ENCODE measurements around the gene SAMMSON.

The SAMMSON gene

DNA sequence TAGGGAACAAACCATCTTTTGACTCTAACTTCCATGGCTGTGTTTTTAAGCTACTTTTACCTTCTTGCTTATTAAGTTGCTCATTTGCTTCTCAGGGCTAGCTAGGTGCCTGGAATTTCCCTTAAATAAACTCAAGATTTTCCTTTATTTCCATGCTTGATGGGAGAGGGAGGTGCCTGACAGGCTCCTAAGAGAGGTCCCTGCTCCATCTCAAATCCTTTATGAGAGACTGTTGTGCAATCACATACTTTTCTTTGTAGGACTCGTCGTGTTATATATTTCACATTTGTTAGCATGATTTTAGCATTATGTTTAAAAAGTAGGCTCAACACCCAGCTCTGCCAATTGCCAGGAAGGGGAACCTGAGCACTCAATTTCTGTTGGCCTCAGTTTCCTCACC lies 95.7 kb downstream of the SAMMSON start:
- Histone ChIP-seq H3K27ac (no peak overlapping the region), H3K9me3 (no peaks in the 10 kb centered on the region), H3K4me3 (ENCODE audit: low read depth in 1 of 2, low read length in 1 of 2) (no peak overlapping the region), H3K27me3 (peaks cover 18% of the 10 kb centered on the region), H3K36me3 (no peaks in the 10 kb centered on the region), H3K4me1 (ENCODE audit: control insufficient read depth in 1 of 2, insufficient read depth in 1 of 2, low read depth in 1 of 2, low read length in 1 of 2) (no peaks in the 10 kb centered on the region)
- TF ChIP-seq, protein P1, sequence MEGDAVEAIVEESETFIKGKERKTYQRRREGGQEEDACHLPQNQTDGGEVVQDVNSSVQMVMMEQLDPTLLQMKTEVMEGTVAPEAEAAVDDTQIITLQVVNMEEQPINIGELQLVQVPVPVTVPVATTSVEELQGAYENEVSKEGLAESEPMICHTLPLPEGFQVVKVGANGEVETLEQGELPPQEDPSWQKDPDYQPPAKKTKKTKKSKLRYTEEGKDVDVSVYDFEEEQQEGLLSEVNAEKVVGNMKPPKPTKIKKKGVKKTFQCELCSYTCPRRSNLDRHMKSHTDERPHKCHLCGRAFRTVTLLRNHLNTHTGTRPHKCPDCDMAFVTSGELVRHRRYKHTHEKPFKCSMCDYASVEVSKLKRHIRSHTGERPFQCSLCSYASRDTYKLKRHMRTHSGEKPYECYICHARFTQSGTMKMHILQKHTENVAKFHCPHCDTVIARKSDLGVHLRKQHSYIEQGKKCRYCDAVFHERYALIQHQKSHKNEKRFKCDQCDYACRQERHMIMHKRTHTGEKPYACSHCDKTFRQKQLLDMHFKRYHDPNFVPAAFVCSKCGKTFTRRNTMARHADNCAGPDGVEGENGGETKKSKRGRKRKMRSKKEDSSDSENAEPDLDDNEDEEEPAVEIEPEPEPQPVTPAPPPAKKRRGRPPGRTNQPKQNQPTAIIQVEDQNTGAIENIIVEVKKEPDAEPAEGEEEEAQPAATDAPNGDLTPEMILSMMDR (IDR thresholded peaks at IDR 0.05) = no peak

DNA sequence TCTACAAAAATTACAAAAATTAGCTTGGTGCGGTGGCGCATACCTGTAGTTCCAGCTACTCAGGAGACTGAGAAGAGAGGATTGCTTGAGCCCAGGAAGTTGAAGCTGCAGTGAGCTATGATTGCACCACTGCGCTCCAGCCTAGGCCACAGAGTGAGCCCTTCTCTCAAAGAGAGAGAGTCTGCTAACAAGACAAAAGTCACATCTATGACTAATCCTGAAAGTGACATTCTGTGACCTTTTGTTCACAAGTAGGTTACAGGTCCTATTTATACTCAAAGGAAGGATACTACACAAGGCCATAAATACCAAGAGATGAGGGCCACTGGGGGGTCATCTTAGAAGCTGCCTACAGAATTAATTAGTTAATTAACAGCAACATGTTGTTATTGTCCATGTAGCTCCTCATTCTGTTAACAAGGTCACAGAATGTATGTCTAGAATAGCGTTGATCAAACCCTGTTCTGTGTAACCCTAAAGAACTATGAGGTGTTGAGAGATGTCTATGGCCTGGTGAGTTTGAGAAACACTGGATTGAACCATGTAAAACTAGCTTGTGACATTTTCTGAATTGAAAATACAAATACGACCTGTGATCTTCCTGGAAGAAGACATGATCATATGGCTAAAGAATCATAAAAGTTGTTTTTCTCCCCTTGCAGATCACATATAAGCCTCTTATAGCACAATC lies 97.0 kb downstream of the SAMMSON start:
- Histone ChIP-seq H3K27ac (no peak overlapping the region), H3K4me1 (ENCODE audit: control insufficient read depth in 1 of 2, insufficient read depth in 1 of 2, low read depth in 1 of 2, low read length in 1 of 2) (no peaks in the 10 kb centered on the region), H3K36me3 (no peaks in the 10 kb centered on the region), H3K9me3 (no peaks in the 10 kb centered on the region), H3K4me3 (ENCODE audit: low read depth in 1 of 2, low read length in 1 of 2) (no peak overlapping the region), H3K27me3 (peaks cover 9% of the 10 kb centered on the region)
- TF ChIP-seq, protein P1 (IDR thresholded peaks at IDR 0.05) = no peak

DNA sequence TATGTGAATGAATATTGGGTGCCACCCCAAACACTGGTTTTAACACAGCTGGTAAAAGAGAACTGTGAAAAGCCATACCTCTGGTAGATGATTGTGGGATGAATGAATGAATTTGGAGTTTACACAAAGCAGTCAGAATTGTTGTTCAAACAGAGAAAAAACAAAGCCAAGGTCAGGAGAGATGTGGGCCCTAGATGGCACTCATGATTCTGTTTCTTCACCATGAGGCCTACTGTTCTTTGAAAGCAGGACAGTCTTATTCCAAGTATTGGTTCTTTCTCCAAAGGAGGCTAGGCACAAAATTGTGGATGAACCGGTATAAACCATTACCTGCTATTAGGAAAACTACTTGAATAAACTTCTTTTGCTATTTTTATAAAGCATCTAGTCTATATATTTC lies 97.6 kb downstream of the SAMMSON start:
- no peak overlapping the region for H3K4me3 ChIP-seq (ENCODE audit: low read depth in 1 of 2, low read length in 1 of 2)
- TF ChIP-seq, protein P1 (IDR thresholded peaks at IDR 0.05) = no peak

DNA sequence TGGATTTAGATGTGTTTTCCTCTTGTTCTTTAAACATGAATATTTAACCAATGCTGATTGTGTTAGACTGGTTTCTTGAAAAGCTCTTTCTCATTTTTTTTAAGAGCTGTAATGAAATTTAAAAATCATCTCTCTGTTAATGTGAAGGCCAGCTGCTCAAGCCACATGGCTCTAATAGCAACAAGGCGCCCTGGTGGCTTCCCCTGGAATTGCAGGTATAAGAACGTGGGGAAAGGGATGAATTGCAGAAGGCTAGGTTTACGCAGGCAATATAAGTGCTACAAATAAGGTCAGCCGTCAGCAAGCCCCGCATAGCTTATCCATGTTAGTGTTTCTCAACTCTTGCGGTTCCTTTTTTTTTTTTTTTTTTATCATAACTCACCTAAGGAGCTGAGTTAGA lies 108.5 kb downstream of the SAMMSON start:
- H3K4me3 ChIP-seq (ENCODE audit: low read depth in 1 of 2, low read length in 1 of 2) = no peak overlapping the region
- TF ChIP-seq, protein P1 (IDR thresholded peaks at IDR 0.05) = no peak
- no peaks in the 10 kb centered on the region for H3K4me1 ChIP-seq (ENCODE audit: control insufficient read depth in 1 of 2, insufficient read depth in 1 of 2, low read depth in 1 of 2, low read length in 1 of 2)
- H3K36me3 ChIP-seq = no peaks in the 10 kb centered on the region
- H3K9me3 ChIP-seq = no peaks in the 10 kb centered on the region
- H3K27ac ChIP-seq = no peak overlapping the region
- peaks cover 7% of the 10 kb centered on the region for H3K27me3 ChIP-seq

More for the DNA sequence above, 97.6 kb downstream of the SAMMSON start:
- H3K27me3 ChIP-seq = peaks cover 6% of the 10 kb centered on the region
- H3K9me3 ChIP-seq = no peaks in the 10 kb centered on the region
- H3K36me3 ChIP-seq = no peaks in the 10 kb centered on the region
- no peak overlapping the region for H3K27ac ChIP-seq
- no peaks in the 10 kb centered on the region for H3K4me1 ChIP-seq (ENCODE audit: control insufficient read depth in 1 of 2, insufficient read depth in 1 of 2, low read depth in 1 of 2, low read length in 1 of 2)

DNA sequence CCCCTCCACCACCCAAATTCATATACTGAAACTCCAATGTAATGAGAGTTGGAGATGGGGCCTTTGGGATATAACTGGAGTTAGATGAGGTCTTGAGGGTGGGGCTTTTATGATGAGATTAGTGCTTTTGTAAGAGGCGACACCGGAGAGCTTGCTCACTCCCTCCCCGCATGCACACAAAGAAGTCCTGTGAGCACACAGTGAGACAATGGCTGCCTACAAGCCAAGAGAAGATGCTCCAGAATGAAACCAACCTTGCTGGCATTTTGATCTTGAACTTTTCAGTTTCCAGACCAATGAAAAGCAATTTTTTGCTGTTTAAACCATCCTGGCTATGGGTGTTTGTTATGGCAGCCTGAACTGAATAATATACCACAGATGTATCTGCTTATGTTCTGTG lies 109.0 kb downstream of the SAMMSON start:
- H3K27ac ChIP-seq = no peak overlapping the region
- H3K27me3 ChIP-seq = peaks cover 7% of the 10 kb centered on the region
- TF ChIP-seq, protein P1 (IDR thresholded peaks at IDR 0.05) = no peak
- no peaks in the 10 kb centered on the region for H3K4me1 ChIP-seq (ENCODE audit: control insufficient read depth in 1 of 2, insufficient read depth in 1 of 2, low read depth in 1 of 2, low read length in 1 of 2)
- no peaks in the 10 kb centered on the region for H3K36me3 ChIP-seq
- H3K9me3 ChIP-seq = no peaks in the 10 kb centered on the region
- no peak overlapping the region for H3K4me3 ChIP-seq (ENCODE audit: low read depth in 1 of 2, low read length in 1 of 2)

Data from neutrophil (primary cell).